HEK293 (cell line): ENCODE data around the gene FASN.

ENCODE experiments used
- CTCF ChIA-PET: fragments of 350-600 bp; formaldehyde crosslinking; extraction: SDS; loops from one replicate; lab custom pipeline; 2021; ENCODE audit warnings: antibody characterized with exemption; lab: Yijun Ruan, JAX
- POLR2A ChIA-PET: fragments of 300-600 bp; formaldehyde crosslinking; extraction: SDS; loops from one replicate; lab custom pipeline; 2020; ENCODE audit warnings: antibody characterized with exemption, inconsistent platforms; lab: Yijun Ruan, JAX
- H3K27ac ChIP-seq: fragments of 200-500 bp; sonication (Bioruptor generic); 2 replicates; pipeline ENCODE4 v1.5.1; 2014; ENCODE audit warnings: low read depth, low read length, control low read depth, inconsistent platforms; ENCODE audit errors: extremely low read depth
- H3K36me3 ChIP-seq, 2 experiments: fragments of 200-500 bp in 1 of 2; sonication (Bioruptor generic) in 1 of 2; 1 replicate in 1 of 2; 2 replicates in 1 of 2; pipeline ENCODE4 v1.5.1; 2014 to 2017; ENCODE audit warnings: inconsistent platforms in 2 of 2, low read length in 2 of 2; ENCODE audit not compliant: control insufficient read depth in 2 of 2, insufficient read depth in 1 of 2
- H3K4me1 ChIP-seq: fragments of 200-500 bp; sonication (Bioruptor generic); 2 replicates; pipeline ENCODE4 v1.5.1; 2014; ENCODE audit warnings: mild to moderate bottlenecking, low read length, inconsistent platforms; ENCODE audit not compliant: control insufficient read depth, insufficient read depth
- H3K4me3 ChIP-seq: 2 replicates; pipeline ENCODE4 v1.5.1; 2011; ENCODE audit warnings: low read depth, mild to moderate bottlenecking, control low read depth, low read length, moderate library complexity
- H3K9me3 ChIP-seq: fragments of 200-500 bp; sonication (Bioruptor generic); 2 replicates; pipeline ENCODE4 v1.5.1; 2014; ENCODE audit warnings: low read depth, low read length, inconsistent platforms; ENCODE audit not compliant: control insufficient read depth, insufficient read depth
- HOXD13 ChIP-seq: sonication (generic); formaldehyde crosslinking; IDR thresholded peaks from 2 replicates; pipeline ENCODE4 v1.8.0; 2022; ENCODE audit warnings: missing genetic modification reagents, borderline replicate concordance
- IKZF3 ChIP-seq: fragments of 450-650 bp; IDR thresholded peaks from 2 replicates; pipeline ENCODE4 v1.5.0; 2018; ENCODE audit warnings: missing biosample characterization, mild to moderate bottlenecking, missing genetic modification characterization, moderate library complexity
- KLF1 ChIP-seq: fragments of 450-650 bp; formaldehyde crosslinking; IDR thresholded peaks from 2 replicates; pipeline ENCODE4 v1.5.1; 2016; ENCODE audit warnings: missing biosample characterization, missing genetic modification characterization
- SP2 ChIP-seq: fragments of 450-650 bp; formaldehyde crosslinking; IDR thresholded peaks from 2 replicates; pipeline ENCODE4 v1.5.1; 2016; ENCODE audit warnings: missing biosample characterization, missing genetic modification characterization
- ZBTB1 ChIP-seq: fragments of 450-650 bp; formaldehyde crosslinking; IDR thresholded peaks from 2 replicates; pipeline ENCODE4 v1.5.1; 2016; ENCODE audit warnings: missing biosample characterization, missing genetic modification characterization
- ZBTB10 ChIP-seq: fragments of 450-650 bp; formaldehyde crosslinking; IDR thresholded peaks from 2 replicates; pipeline ENCODE4 v1.5.1; 2016; ENCODE audit warnings: missing biosample characterization, missing genetic modification characterization
- ZBTB17 ChIP-seq: fragments of 450-650 bp; formaldehyde crosslinking; IDR thresholded peaks from 2 replicates; pipeline ENCODE4 v1.5.1; 2016; ENCODE audit warnings: missing biosample characterization, missing genetic modification characterization
- ZBTB48 ChIP-seq: fragments of 450-650 bp; formaldehyde crosslinking; IDR thresholded peaks from 2 replicates; pipeline ENCODE4 v1.5.1; 2016; ENCODE audit warnings: missing biosample characterization, missing genetic modification characterization
- ZIC2 ChIP-seq: fragments of 450-650 bp; formaldehyde crosslinking; IDR thresholded peaks from 2 replicates; pipeline ENCODE4 v1.5.1; 2016; ENCODE audit warnings: missing biosample characterization, missing genetic modification characterization
- ZNF2 ChIP-seq: fragments of 450-650 bp; formaldehyde crosslinking; IDR thresholded peaks from 2 replicates; pipeline ENCODE4 v1.5.1; 2016; ENCODE audit warnings: missing biosample characterization, missing genetic modification characterization
- ZNF292 ChIP-seq: fragments of 450-650 bp; formaldehyde crosslinking; IDR thresholded peaks from 2 replicates; pipeline ENCODE4 v1.5.1; 2016; ENCODE audit warnings: low read depth, missing biosample characterization, missing genetic modification characterization, borderline replicate concordance
- ZNF302 ChIP-seq: fragments of 450-650 bp; formaldehyde crosslinking; IDR thresholded peaks from 2 replicates; pipeline ENCODE4 v1.5.1; 2016; ENCODE audit warnings: missing biosample characterization, missing genetic modification characterization, low read depth
- ZNF311 ChIP-seq: fragments of 450-650 bp; formaldehyde crosslinking; IDR thresholded peaks from 2 replicates; pipeline ENCODE4 v1.5.1; 2017; ENCODE audit warnings: missing biosample characterization, missing genetic modification characterization, borderline replicate concordance
- ZNF335 ChIP-seq: fragments of 450-650 bp; formaldehyde crosslinking; conservative IDR thresholded peaks from 2 replicates; pipeline ENCODE4 v1.5.1; 2016; ENCODE audit warnings: missing biosample characterization, missing genetic modification characterization
- ZNF394 ChIP-seq: fragments of 450-650 bp; formaldehyde crosslinking; IDR thresholded peaks from 2 replicates; pipeline ENCODE4 v1.5.1; 2016; ENCODE audit warnings: missing biosample characterization, missing genetic modification characterization, mild to moderate bottlenecking, moderate library complexity, borderline replicate concordance
- ZNF423 ChIP-seq: fragments of 450-650 bp; formaldehyde crosslinking; IDR thresholded peaks from 2 replicates; pipeline ENCODE4 v1.5.1; 2016; ENCODE audit warnings: missing biosample characterization, missing genetic modification characterization
- ZNF426 ChIP-seq: fragments of 450-650 bp; formaldehyde crosslinking; IDR thresholded peaks from 2 replicates; pipeline ENCODE4 v1.5.1; 2017; ENCODE audit warnings: missing biosample characterization, missing genetic modification characterization, mild to moderate bottlenecking, inconsistent platforms, moderate library complexity
- ZNF530 ChIP-seq: fragments of 450-650 bp; formaldehyde crosslinking; IDR thresholded peaks from 2 replicates; pipeline ENCODE4 v1.5.1; 2016; ENCODE audit warnings: low read depth, missing biosample characterization, missing genetic modification characterization
- ZNF560 ChIP-seq: fragments of 450-650 bp; formaldehyde crosslinking; IDR thresholded peaks from 2 replicates; pipeline ENCODE4 v1.5.1; 2017; ENCODE audit warnings: missing biosample characterization, missing genetic modification characterization, borderline replicate concordance
- ZNF623 ChIP-seq: fragments of 450-650 bp; formaldehyde crosslinking; IDR thresholded peaks from 2 replicates; pipeline ENCODE4 v1.5.1; 2016; ENCODE audit warnings: missing biosample characterization, missing genetic modification characterization
- ZNF660 ChIP-seq: fragments of 450-650 bp; IDR thresholded peaks from 2 replicates; pipeline ENCODE4 v1.5.1; 2018; ENCODE audit warnings: missing biosample characterization, mild to moderate bottlenecking, missing genetic modification characterization
- ZNF76 ChIP-seq: fragments of 450-650 bp; formaldehyde crosslinking; IDR thresholded peaks from 2 replicates; pipeline ENCODE4; 2016; ENCODE audit warnings: low read depth, missing biosample characterization, missing genetic modification characterization, borderline replicate concordance
- ZNF792 ChIP-seq: fragments of 450-650 bp; formaldehyde crosslinking; IDR thresholded peaks from 2 replicates; pipeline ENCODE4 v1.5.1; 2016; ENCODE audit warnings: missing biosample characterization, missing genetic modification characterization
- ZSCAN5A ChIP-seq: fragments of 450-650 bp; formaldehyde crosslinking; IDR thresholded peaks from 2 replicates; pipeline ENCODE4 v1.5.1; 2016; ENCODE audit warnings: missing biosample characterization, missing genetic modification characterization
- TF ChIP-seq, protein P1 (sequence below): fragments of 450-650 bp; formaldehyde crosslinking; conservative IDR thresholded peaks from 2 replicates; pipeline ENCODE4 v1.5.1; 2016; ENCODE audit warnings: low read depth, missing biosample characterization, missing genetic modification characterization
- TF ChIP-seq, protein P2 (sequence below): fragments of 450-650 bp; formaldehyde crosslinking; IDR thresholded peaks from 2 replicates; pipeline ENCODE4 v1.5.1; 2016; ENCODE audit warnings: missing biosample characterization, missing genetic modification characterization

Gene FASN

GRCh38 chr17:82030470-82031302 is 67.3 kb downstream of the FASN start:
- Histone ChIP-seq H3K27ac (peak overlapping the region; percentile 93), H3K9me3 (no peaks in the 10 kb centered on the region), H3K4me1 (peaks cover 2% of the 10 kb centered on the region; the same call in 1 of the 2 replicates), H3K4me3 (peak overlapping the region; percentile 38), H3K36me3 (peaks cover 0 to 68% of the 10 kb centered on the region in 2 experiments; a peak in 2 of 3 replicates)
- CTCF ChIA-PET, result interaction anchor here (0.5 to 3.6 kb wide), 37 partner anchors 7 to 904 kb away, joined by 3 to 35 read pairs (median 3); partner anchors contain the start of genes CENPX, DCXR, LRRC45 and MAFG
- POLR2A ChIA-PET, result interaction anchor here (0.8 to 6.0 kb wide), 17 partner anchors 9 to 318 kb away, joined by 3 to 56 read pairs (median 5); partner anchors contain the start of genes CENPX, GPS1, LRRC45 and RFNG
- TF ChIP-seq, protein P1, sequence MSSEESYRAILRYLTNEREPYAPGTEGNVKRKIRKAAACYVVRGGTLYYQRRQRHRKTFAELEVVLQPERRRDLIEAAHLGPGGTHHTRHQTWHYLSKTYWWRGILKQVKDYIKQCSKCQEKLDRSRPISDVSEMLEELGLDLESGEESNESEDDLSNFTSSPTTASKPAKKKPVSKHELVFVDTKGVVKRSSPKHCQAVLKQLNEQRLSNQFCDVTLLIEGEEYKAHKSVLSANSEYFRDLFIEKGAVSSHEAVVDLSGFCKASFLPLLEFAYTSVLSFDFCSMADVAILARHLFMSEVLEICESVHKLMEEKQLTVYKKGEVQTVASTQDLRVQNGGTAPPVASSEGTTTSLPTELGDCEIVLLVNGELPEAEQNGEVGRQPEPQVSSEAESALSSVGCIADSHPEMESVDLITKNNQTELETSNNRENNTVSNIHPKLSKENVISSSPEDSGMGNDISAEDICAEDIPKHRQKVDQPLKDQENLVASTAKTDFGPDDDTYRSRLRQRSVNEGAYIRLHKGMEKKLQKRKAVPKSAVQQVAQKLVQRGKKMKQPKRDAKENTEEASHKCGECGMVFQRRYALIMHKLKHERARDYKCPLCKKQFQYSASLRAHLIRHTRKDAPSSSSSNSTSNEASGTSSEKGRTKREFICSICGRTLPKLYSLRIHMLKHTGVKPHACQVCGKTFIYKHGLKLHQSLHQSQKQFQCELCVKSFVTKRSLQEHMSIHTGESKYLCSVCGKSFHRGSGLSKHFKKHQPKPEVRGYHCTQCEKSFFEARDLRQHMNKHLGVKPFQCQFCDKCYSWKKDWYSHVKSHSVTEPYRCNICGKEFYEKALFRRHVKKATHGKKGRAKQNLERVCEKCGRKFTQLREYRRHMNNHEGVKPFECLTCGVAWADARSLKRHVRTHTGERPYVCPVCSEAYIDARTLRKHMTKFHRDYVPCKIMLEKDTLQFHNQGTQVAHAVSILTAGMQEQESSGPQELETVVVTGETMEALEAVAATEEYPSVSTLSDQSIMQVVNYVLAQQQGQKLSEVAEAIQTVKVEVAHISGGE, result peak; percentile 25; the same call in 1 of the 2 replicates
- TF ChIP-seq ZSCAN5A (no peak), ZNF394 (tag by site-specific recombination) (peak; percentile 98), ZBTB17 (tag by site-specific recombination) (peak; percentile 68; the same call in 1 of the 2 replicates), ZNF530 (no peak), SP2 (peak; percentile 48), ZBTB48 (tag by site-specific recombination) (no peak; the same call in 1 of the 2 replicates), HOXD13 (no peak), ZNF560 (no peak), ZBTB10 (tag by site-specific recombination) (peak; percentile 76), ZNF2 (tag by site-specific recombination) (peak; percentile 95), ZNF302 (no peak), ZNF335 (tag by site-specific recombination) (peak; percentile 96), KLF1 (peak; percentile 40; the same call in 1 of the 2 replicates), ZNF792 (tag by site-specific recombination) (no peak), ZNF292 (tag by site-specific recombination) (no peak), ZBTB1 (tag by site-specific recombination) (peak; percentile 89), ZNF76 (tag by site-specific recombination) (peak; percentile 44; the same call in 1 of the 2 replicates), ZNF311 (tag by site-specific recombination) (no peak), ZNF660 (tag by site-specific recombination) (peak; percentile 59), IKZF3 (tag by site-specific recombination) (peak; percentile 89), ZIC2 (tag by site-specific recombination) (peak; percentile 69), ZNF623 (tag by site-specific recombination) (no peak), ZNF423 (tag by site-specific recombination) (peak; percentile 46; the same call in 1 of the 2 replicates), ZNF426 (no peak)
- TF ChIP-seq, protein P2, sequence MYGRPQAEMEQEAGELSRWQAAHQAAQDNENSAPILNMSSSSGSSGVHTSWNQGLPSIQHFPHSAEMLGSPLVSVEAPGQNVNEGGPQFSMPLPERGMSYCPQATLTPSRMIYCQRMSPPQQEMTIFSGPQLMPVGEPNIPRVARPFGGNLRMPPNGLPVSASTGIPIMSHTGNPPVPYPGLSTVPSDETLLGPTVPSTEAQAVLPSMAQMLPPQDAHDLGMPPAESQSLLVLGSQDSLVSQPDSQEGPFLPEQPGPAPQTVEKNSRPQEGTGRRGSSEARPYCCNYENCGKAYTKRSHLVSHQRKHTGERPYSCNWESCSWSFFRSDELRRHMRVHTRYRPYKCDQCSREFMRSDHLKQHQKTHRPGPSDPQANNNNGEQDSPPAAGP, result peak; percentile 74
